HEK293 (cell line): ENCODE results near the gene FGR.

Experiments used
- CTCF ChIA-PET: fragments of 350-600 bp; formaldehyde crosslinking; extraction: SDS; loops from one replicate; lab custom pipeline; 2021; ENCODE audit warnings: antibody characterized with exemption; lab: Yijun Ruan, JAX
- POLR2A ChIA-PET: fragments of 300-600 bp; formaldehyde crosslinking; extraction: SDS; loops from one replicate; lab custom pipeline; 2020; ENCODE audit warnings: antibody characterized with exemption, inconsistent platforms; lab: Yijun Ruan, JAX
- H3K27ac ChIP-seq: fragments of 200-500 bp; sonication (Bioruptor generic); 2 replicates; pipeline ENCODE4 v1.5.1; 2014; ENCODE audit warnings: low read depth, low read length, control low read depth, inconsistent platforms; ENCODE audit errors: extremely low read depth
- H3K36me3 ChIP-seq, 2 experiments: fragments of 200-500 bp in 1 of 2; sonication (Bioruptor generic) in 1 of 2; 1 replicate in 1 of 2; 2 replicates in 1 of 2; pipeline ENCODE4 v1.5.1; 2014 to 2017; ENCODE audit warnings: inconsistent platforms in 2 of 2, low read length in 2 of 2; ENCODE audit not compliant: control insufficient read depth in 2 of 2, insufficient read depth in 1 of 2
- H3K4me1 ChIP-seq: fragments of 200-500 bp; sonication (Bioruptor generic); 2 replicates; pipeline ENCODE4 v1.5.1; 2014; ENCODE audit warnings: mild to moderate bottlenecking, low read length, inconsistent platforms; ENCODE audit not compliant: control insufficient read depth, insufficient read depth
- H3K4me3 ChIP-seq: 2 replicates; pipeline ENCODE4 v1.5.1; 2011; ENCODE audit warnings: low read depth, mild to moderate bottlenecking, control low read depth, low read length, moderate library complexity
- H3K9me3 ChIP-seq: fragments of 200-500 bp; sonication (Bioruptor generic); 2 replicates; pipeline ENCODE4 v1.5.1; 2014; ENCODE audit warnings: low read depth, low read length, inconsistent platforms; ENCODE audit not compliant: control insufficient read depth, insufficient read depth
- EGR2 ChIP-seq: fragments of 450-650 bp; formaldehyde crosslinking; IDR thresholded peaks from 2 replicates; pipeline ENCODE4 v1.5.1; 2016; ENCODE audit warnings: low read depth, missing biosample characterization, missing genetic modification characterization
- GFI1B ChIP-seq: fragments of 450-650 bp; formaldehyde crosslinking; IDR thresholded peaks from 2 replicates; pipeline ENCODE4 v1.5.1; 2016; ENCODE audit warnings: missing biosample characterization, missing genetic modification characterization
- INSM2 ChIP-seq: fragments of 450-650 bp; formaldehyde crosslinking; IDR thresholded peaks from 2 replicates; pipeline ENCODE4 v1.5.1; 2016; ENCODE audit warnings: missing biosample characterization, missing genetic modification characterization
- MYNN ChIP-seq: fragments of 450-650 bp; formaldehyde crosslinking; IDR thresholded peaks from 2 replicates; pipeline ENCODE4 v1.5.1; 2016; ENCODE audit warnings: missing biosample characterization, missing genetic modification characterization, borderline replicate concordance
- SP3 ChIP-seq: fragments of 450-650 bp; formaldehyde crosslinking; IDR thresholded peaks from 2 replicates; pipeline ENCODE4 v1.5.1; 2016; ENCODE audit warnings: missing biosample characterization, missing genetic modification characterization
- ZBTB11 ChIP-seq: fragments of 450-650 bp; formaldehyde crosslinking; conservative IDR thresholded peaks from 2 replicates; pipeline ENCODE4 v1.5.1; 2016; ENCODE audit warnings: low read depth, missing biosample characterization, missing genetic modification characterization
- ZBTB21 ChIP-seq: fragments of 450-650 bp; formaldehyde crosslinking; IDR thresholded peaks from 2 replicates; pipeline ENCODE4 v1.5.1; 2017; ENCODE audit warnings: missing biosample characterization, missing genetic modification characterization
- ZBTB26 ChIP-seq: fragments of 450-650 bp; formaldehyde crosslinking; optimal IDR thresholded peaks from 2 replicates; pipeline ENCODE3; 2016; ENCODE audit warnings: missing biosample characterization, mild to moderate bottlenecking, missing genetic modification characterization
- ZFHX2 ChIP-seq: fragments of 450-650 bp; formaldehyde crosslinking; conservative IDR thresholded peaks from 2 replicates; pipeline ENCODE4 v1.5.1; 2016; ENCODE audit warnings: missing biosample characterization, missing genetic modification characterization
- ZNF16 ChIP-seq: fragments of 450-650 bp; formaldehyde crosslinking; IDR thresholded peaks from 2 replicates; pipeline ENCODE4 v1.5.1; 2016; ENCODE audit warnings: low read depth, missing biosample characterization, missing genetic modification characterization
- ZNF223 ChIP-seq: fragments of 450-650 bp; formaldehyde crosslinking; IDR thresholded peaks from 2 replicates; pipeline ENCODE4 v1.5.1; 2016; ENCODE audit warnings: missing biosample characterization, missing genetic modification characterization
- ZNF335 ChIP-seq: fragments of 450-650 bp; formaldehyde crosslinking; conservative IDR thresholded peaks from 2 replicates; pipeline ENCODE4 v1.5.1; 2016; ENCODE audit warnings: missing biosample characterization, missing genetic modification characterization
- ZNF341 ChIP-seq: fragments of 450-650 bp; formaldehyde crosslinking; IDR thresholded peaks from 2 replicates; pipeline ENCODE4; 2016; ENCODE audit warnings: low read depth, missing biosample characterization, missing genetic modification characterization
- ZNF394 ChIP-seq: fragments of 450-650 bp; formaldehyde crosslinking; IDR thresholded peaks from 2 replicates; pipeline ENCODE4 v1.5.1; 2016; ENCODE audit warnings: missing biosample characterization, missing genetic modification characterization, mild to moderate bottlenecking, moderate library complexity, borderline replicate concordance
- ZNF416 ChIP-seq: fragments of 450-650 bp; formaldehyde crosslinking; IDR thresholded peaks from 2 replicates; pipeline ENCODE4 v1.5.1; 2016; ENCODE audit warnings: missing biosample characterization, missing genetic modification characterization
- ZNF600 ChIP-seq: fragments of 450-650 bp; formaldehyde crosslinking; IDR thresholded peaks from 2 replicates; pipeline ENCODE4 v1.5.1; 2016; ENCODE audit warnings: missing biosample characterization, missing genetic modification characterization
- ZNF664 ChIP-seq: fragments of 450-650 bp; formaldehyde crosslinking; IDR thresholded peaks from 2 replicates; pipeline ENCODE4 v1.5.1; 2016; ENCODE audit warnings: missing biosample characterization, missing genetic modification characterization
- ZNF701 ChIP-seq: fragments of 450-650 bp; formaldehyde crosslinking; IDR thresholded peaks from 2 replicates; pipeline ENCODE4 v1.5.1; 2016; ENCODE audit warnings: missing biosample characterization, missing genetic modification characterization
- ZNF830 ChIP-seq: fragments of 450-650 bp; IDR thresholded peaks from 2 replicates; pipeline ENCODE4 v1.5.0; 2018; ENCODE audit warnings: missing biosample characterization, missing genetic modification characterization, low read depth, mild to moderate bottlenecking, moderate library complexity

Gene FGR

GRCh38 chr1:27607239-27607804 lies 27.7 kb downstream of the FGR start:
- Histone ChIP-seq H3K27ac (no peak overlapping the region), H3K36me3 (no peaks in the 10 kb centered on the region), H3K4me3 (no peak overlapping the region), H3K4me1 (0 out of 2 replicates have a peak, but pooled peaks cover under 1% of the 10 kb centered on the region), H3K9me3 (no peaks in the 10 kb centered on the region)
- POLR2A ChIA-PET: interaction anchor here (1.0 to 4.9 kb wide), 3 partner anchors 50 to 191 kb away, joined by 4 to 62 read pairs (median 5); no protein-coding TSS in a partner anchor
- CTCF ChIA-PET: interaction anchor here (0.6 to 15.0 kb wide), 46 partner anchors 9 to 579 kb away, joined by 3 to 317 read pairs (median 6); partner anchors contain the start of genes GPR3, IFI6 and WASF2
- no peak for TF ChIP-seq ZBTB26 (tag by site-specific recombination)
- TF ChIP-seq ZNF394 (tag by site-specific recombination): no peak
- no peak for TF ChIP-seq GFI1B (tag by site-specific recombination)
- peak; percentile 65 for TF ChIP-seq ZFHX2 (tag by site-specific recombination)
- TF ChIP-seq ZNF223 (tag by site-specific recombination): no peak
- no peak for TF ChIP-seq ZBTB11 (tag by site-specific recombination)
- TF ChIP-seq ZNF416 (tag by site-specific recombination): no peak
- TF ChIP-seq ZNF16 (tag by site-specific recombination): no peak
- no peak for TF ChIP-seq ZNF830 (tag by site-specific recombination)
- TF ChIP-seq INSM2 (tag by site-specific recombination): no peak
- TF ChIP-seq SP3 (tag by site-specific recombination): peak; percentile 42; the same call in 1 of the 2 replicates
- peak; percentile 78 for TF ChIP-seq EGR2 (tag by site-specific recombination)
- no peak for TF ChIP-seq MYNN (tag by site-specific recombination)
- no peak for TF ChIP-seq ZBTB21 (tag by site-specific recombination)

GRCh38 chr1:27606708-27607238 lies 28.2 kb downstream of the FGR start:
- TF ChIP-seq ZNF341 (tag by site-specific recombination): 0 out of 2 replicates have a peak, but pooled peaks have one; percentile 0
- peak; percentile 37; the same call in 1 of the 2 replicates for TF ChIP-seq ZNF335 (tag by site-specific recombination)
- TF ChIP-seq ZNF701 (tag by site-specific recombination): no peak
- peak; percentile 4; the same call in 1 of the 2 replicates for TF ChIP-seq ZNF600
- peak; percentile 78 for TF ChIP-seq ZNF664 (tag by site-specific recombination)
- POLR2A ChIA-PET: interaction anchor here (0.5 to 4.9 kb wide), 3 partner anchors 32 to 191 kb away, joined by 4 to 62 read pairs (median 6); no protein-coding TSS in a partner anchor
- no peaks in the 10 kb centered on the region for H3K9me3 ChIP-seq
- H3K36me3 ChIP-seq: no peaks in the 10 kb centered on the region
- H3K27ac ChIP-seq: no peak overlapping the region
- no peak overlapping the region for H3K4me3 ChIP-seq
- CTCF ChIA-PET: interaction anchor here (0.6 to 15.0 kb wide), 50 partner anchors 10 to 736 kb away, joined by 3 to 317 read pairs (median 5); partner anchors contain the start of genes GPR3, IFI6 and WASF2
- H3K4me1 ChIP-seq: peaks cover 2% of the 10 kb centered on the region; the same call in 1 of the 2 replicates
